CD4-positive, alpha-beta T cell treated with Interleukin-6 for 4 hours (primary cell): ENCODE data around the gene CIROP.
"Not testable (repeated sequence)": the region's sequence is repeated elsewhere in the genome, so short reads cannot be mapped to it uniquely, and the experiment has no call there.

Source experiments
- DNase-seq: peaks from one replicate; pipeline ENCODE4 v3.0.0-alpha.2; 2020; ENCODE audit warnings: mixed read lengths

Gene CIROP

GRCh38 chr14:23113431-23114119 is 8.8 kb upstream of the CIROP start:
- DNase-seq = no peak

- DNase-seq = no peak
Observed at GRCh38 chr14:23112359-23113178, 7.8 kb upstream of the CIROP start.

DNA sequence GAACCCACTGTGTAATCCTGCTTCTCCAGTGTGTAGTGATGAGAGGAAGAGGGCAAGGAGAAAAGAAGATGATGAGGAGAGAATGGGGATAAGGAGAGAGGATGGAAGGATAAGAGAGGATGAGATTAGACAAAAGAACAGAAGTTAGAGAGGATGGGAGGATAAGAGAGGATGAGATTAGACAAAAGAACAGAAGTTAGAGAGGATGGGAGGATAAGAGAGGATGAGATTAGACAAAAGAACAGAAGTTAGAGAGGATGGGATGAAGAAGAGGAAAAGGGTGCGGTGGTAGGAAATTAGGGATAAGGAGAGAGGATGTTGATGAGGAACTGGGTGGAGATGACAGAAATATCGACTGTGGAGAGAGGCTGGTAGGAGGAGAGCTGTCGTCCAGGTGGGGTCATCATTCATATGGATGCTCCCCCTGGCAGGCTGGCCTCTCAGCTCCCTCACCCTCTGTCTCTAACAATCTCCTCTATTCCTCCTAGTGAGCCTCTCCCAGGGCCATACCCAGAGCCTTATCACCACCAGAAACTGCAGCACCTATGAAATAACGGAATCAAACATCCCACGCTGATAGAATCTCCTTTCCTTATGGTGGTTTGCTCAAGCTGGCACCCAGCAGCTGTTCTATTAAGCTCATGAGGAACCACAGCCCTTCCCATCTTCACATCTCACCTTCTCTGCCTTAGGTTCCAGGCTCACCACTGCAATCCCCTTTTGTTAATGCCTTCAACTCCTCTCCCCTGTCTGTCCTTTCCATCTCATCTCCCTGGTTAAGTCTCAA is 6.0 kb upstream of the CIROP start:
- no peak for DNase-seq

GRCh38 chr14:23109769-23110168 is 5.0 kb upstream of the CIROP start:
- DNase-seq = no peak

DNA sequence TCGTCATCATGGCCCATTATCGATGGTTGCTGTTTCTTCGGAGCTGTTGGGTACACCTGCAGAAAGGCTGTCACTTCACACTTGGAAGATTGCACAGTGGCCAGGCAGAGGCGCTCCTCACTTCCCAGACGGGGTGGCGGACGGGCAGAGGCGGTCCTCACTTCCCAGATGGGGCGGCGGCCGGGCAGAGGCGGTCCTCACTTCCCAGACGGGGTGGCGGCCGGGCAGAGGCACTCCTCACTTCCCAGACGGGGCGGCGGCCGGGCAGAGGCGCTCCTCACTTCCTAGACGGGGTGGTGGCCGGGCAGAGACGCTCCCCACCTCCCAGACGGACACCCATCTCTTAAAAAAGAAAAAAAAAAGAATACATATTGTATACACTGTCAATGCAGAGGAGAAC is 3.4 kb upstream of the CIROP start:
- not testable (repeated sequence) for DNase-seq

DNA sequence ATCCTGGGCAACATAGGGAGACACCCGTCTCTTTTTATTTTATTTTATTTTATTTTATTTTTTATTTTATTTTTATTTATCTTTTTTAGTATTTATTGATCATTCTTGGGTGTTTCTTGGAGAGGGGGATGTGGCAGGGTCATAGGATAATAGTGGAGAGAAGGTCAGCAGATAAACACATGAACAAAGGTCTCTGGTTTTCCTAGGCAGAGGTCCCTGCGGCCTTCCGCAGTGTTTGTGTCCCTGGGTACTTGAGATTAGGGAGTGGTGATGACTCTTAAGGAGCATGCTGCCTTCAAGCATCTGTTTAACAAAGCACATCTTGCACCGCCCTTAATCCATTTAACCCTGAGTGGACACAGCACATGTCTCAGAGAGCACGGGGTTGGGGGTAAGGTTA is 2.8 kb upstream of the CIROP start:
- not testable (repeated sequence) for DNase-seq

DNA sequence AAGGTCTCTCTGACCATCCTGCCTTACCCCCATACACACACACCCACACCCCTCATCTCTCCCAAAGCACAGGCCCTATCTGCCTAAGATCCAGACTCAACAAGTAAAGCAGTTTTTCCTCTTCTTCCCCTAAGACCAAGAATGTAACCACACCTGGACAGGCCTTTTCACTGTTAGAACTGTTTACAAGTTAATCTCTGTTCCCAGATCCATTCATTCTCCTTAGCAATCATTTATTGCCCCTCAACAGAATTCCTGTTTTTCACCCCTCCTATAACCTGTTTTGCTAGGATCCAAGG is 1.9 kb upstream of the CIROP start:
- no peak for DNase-seq

GRCh38 chr14:23105348-23105824 is 597 bp upstream of the CIROP start:
- DNase-seq = no peak

GRCh38 chr14:23104070-23104590 is 659 bp downstream of the CIROP start:
- no peak for DNase-seq

DNA sequence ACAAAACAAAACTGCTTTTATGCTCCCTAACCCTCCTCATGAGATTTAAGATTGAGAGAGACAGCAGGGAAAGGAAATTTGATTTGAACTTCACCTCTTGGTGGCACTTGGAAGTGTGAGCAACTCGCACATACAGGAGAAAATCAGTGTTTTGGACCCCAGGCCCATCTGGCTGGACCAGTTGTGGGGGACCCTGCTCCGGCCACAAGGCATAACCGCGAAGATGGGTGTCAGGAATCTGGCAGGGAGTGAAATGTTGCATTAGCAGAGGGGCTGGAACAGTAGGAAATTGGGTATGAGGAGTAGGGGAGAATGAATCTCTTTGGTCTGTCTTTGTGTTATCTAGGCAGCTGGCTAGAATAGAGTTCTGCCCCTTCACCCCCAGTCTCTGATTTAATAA is 1.2 kb downstream of the CIROP start:
- DNase-seq = no peak

GRCh38 chr14:23102801-23103200 is 2.0 kb downstream of the CIROP start:
- no peak for DNase-seq

DNA sequence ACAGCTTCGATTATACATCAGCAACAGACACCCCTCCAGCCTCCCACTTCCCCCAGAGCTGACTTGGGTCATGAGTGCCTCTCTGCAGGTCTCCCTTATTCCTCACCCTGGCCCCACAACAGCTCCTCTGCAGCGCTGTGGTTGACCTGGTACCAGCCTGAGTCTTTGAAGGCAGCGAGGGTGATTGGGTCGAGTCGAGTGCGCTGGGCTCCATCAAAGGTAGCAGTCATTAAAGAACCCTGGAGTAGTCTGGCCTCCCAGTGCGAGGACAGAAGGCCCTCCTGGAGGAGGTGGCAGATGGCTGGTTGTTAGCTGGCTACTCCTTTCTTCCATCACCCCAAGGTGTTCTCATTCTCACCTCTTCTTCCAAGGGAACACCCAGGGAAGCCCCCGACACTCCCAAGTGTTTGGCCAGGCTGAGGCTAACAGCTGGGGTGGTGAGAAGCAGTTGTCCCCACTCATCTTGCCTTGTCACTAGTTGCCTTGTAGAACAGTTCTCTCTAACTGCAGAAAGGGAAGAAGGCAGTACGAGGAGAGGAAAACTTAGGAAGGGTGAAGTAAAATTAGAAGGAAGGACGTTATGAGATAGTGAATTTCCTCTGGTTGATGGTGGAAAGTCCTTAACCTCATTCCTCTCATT is 2.7 kb downstream of the CIROP start:
- DNase-seq = no peak

- DNase-seq = no peak
Observed at GRCh38 chr14:23101213-23101970, 3.4 kb downstream of the CIROP start.

GRCh38 chr14:23099212-23099861 is 5.5 kb downstream of the CIROP start:
- DNase-seq = no peak

GRCh38 chr14:23097786-23098185 is 7.0 kb downstream of the CIROP start:
- no peak for DNase-seq

DNA sequence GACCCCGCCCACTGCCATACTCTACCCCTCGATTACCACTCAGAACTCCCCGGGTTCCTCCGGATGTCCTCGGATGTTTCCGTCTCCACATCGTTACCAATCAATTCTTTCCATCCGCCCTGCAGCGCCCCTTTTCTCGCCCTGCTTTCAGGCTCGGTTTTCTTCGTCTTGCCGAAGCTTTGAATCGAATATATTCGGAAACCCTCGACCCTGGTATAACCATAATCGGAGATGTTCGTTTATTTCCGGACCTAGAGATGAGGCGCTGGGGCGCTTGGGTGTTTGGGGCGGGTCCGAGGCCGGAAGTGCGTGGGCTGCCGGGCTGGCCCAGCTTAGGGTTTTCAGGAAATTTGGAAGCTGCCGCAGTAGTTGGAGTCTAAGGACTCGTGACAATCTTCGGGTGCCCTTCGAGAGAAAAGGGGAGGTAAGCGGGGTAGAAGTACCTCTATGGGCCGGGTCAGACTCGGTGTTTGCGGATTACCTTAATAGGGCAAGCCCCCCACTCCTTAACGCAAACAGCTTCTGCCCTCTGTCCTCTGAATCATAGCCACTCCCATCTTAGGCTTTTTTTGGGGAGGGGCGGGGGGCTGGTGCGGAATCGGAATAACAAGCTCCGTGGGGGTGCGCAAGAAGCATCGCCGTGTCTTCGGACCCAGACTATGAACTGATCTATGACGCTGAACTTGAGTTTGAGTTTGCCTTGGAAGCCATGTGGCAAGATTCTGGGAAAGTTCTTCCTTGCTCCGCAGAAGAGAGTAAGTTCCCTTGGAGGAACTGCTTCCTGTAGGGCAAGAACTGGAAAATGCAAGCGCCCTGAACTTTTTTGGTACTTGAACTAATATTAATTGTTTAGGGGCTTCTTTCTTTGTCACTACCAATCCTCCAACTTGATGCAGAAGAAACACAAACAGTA is 9.3 kb downstream of the CIROP start, which contains the start of gene C14orf119:
TSS of gene C14orf119 (plus strand) at position 310 of the 913 bp plus-strand sequence. CDS start 2,154 bp downstream, outside the sequence.
- peak; percentile 99 for DNase-seq

DNA sequence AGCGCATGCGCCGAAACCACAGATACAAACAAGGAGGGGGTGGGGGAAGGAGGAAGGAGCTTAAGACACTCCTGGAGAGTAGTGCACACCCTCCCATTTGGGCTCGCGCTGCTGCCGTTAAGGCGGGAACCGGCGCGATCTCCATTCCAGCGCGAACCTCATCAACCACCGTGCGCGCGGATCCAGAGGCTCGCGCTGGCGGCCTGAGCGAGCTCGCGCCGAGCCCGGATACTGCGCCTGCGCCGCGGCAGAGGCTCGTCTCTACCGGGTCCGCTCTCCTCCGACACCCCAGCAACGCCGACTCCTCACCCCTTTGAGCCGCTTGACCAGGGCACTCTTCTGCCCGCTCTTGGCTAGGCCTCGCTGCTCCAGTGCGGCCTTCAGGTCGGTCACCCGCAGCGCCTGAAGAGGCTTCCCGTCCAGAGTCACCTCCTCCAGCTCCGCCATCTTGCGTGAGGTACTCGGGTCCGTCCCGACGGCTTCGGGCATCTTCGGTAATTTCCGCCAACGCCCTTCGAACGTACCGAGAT is 10.1 kb downstream of the CIROP start, which contains the start of gene ACIN1:
TSS of gene ACIN1 (minus strand) at position 471 of the 530 bp plus-strand sequence. CDS start at position 447, 24 bp downstream.
- peak; percentile 78 for DNase-seq

DNA sequence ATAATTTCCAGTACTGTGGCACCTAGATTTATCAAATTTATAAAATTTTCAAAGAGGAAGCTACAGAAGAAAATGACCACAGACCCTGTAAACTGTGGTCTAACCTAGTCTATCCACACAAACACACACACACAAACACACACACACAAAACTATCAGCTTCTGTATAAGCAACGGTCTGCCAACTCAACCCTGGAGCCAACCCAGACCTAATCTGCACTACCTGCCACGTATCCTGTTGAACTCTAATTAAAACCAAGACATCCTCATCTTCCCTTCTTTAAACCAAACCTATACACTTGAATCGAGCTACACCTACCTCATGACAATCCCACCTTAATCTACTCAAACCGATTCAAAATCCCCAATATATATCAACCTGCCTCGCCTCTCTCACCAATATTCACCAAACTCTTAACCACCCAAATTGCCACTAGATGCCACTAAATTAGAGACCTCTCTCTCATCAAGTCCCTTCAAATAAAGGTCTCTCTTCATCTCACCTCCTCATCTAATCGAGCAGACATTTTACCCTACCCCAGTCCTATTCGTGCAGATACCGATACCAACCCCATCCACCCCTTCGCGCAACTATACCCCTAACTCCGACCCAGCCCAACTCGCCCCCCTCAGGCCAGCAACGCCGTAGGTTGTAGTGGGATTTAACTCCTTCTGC is 10.7 kb downstream of the CIROP start:
- DNase-seq = no peak

DNA sequence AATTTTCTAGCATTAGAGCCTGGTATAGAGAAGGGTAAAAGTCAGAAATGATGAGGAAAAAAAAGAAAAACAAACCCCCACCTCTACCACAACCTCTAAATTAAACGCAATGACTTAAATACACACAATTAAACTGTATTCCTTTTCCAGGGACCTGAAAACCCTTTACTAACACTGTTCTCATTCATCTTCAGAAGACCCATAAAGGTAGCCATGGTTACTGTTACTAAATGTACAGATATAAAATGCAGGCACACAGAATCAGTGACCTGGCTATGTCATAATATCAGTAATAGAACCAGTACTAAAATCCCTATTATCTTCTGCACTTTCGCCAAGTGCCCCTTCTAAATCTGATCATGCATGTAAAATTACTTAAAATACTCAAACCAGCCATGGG is 11.3 kb downstream of the CIROP start:
- no peak for DNase-seq
